Measurements from ENCODE around the gene LZTR1.

DNA sequence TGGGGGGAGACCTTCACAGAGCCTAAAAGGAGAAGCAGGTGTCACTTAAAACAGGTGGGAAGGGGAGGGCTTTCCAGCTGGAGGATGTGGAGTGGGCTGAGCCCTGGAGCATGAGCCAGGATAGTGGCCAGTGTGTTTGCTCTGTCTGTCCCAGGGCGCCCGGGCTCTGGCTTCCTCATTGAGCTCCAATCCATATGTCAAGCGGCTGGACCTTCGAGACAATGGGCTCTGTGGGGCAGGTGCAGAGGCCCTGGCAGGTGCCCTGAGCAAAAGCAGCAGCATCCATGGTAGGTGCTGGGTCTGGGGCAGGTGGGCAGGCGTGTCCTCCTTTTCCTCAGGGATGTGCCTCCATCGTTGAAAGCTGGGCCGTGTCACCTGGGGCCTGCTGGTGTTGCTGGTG, 65.6 kb downstream of the LZTR1 start:
- TF ChIP-seq, protein P1, sequence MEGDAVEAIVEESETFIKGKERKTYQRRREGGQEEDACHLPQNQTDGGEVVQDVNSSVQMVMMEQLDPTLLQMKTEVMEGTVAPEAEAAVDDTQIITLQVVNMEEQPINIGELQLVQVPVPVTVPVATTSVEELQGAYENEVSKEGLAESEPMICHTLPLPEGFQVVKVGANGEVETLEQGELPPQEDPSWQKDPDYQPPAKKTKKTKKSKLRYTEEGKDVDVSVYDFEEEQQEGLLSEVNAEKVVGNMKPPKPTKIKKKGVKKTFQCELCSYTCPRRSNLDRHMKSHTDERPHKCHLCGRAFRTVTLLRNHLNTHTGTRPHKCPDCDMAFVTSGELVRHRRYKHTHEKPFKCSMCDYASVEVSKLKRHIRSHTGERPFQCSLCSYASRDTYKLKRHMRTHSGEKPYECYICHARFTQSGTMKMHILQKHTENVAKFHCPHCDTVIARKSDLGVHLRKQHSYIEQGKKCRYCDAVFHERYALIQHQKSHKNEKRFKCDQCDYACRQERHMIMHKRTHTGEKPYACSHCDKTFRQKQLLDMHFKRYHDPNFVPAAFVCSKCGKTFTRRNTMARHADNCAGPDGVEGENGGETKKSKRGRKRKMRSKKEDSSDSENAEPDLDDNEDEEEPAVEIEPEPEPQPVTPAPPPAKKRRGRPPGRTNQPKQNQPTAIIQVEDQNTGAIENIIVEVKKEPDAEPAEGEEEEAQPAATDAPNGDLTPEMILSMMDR (IDR thresholded peaks at IDR 0.05), result no peak
- no peak for TF ChIP-seq POLR2A (IDR thresholded peaks at IDR 0.05)

Data from testis (tissue), 2 donors.